GM23338 (cell line): ENCODE data around the gene NPSR1. TPM values are rescaled to one million over a fixed set of nuclear protein-coding genes. Genes with fewer than 3 reads are reported as not detected.
A peak's percentile ranks its signal among the peaks of the same experiment; 100 is the strongest.

Experiments used
- ATAC-seq: fragments of 200-7000 bp; cut with Tn5 transposase; 3 replicates; pipeline ENCODE4 v1.9.1; 2020
- DNase-seq: peaks from one replicate; pipeline ENCODE4 v3.0.0-alpha.2; 2015; ENCODE audit warnings: low spot score
- H2AFZ ChIP-seq: fragments of 200-600 bp; sonication (generic); 2 replicates; pipeline ENCODE4 v1.8.0; 2016; ENCODE audit warnings: antibody characterized with exemption, mild to moderate bottlenecking, moderate library complexity
- H3F3A ChIP-seq: fragments of 200-600 bp; sonication (generic); replicated peaks from 2 replicates; pipeline ENCODE4 v1.8.0; 2017; ENCODE audit warnings: antibody characterized with exemption, mixed run types, low read depth
- H3K27ac ChIP-seq: fragments of 200-600 bp; sonication (generic); 2 replicates; pipeline ENCODE4 v1.6.1; 2016; ENCODE audit warnings: low read depth
- H3K27me3 ChIP-seq: fragments of 200-600 bp; sonication (generic); 2 replicates; pipeline ENCODE4 v1.8.0; 2016; ENCODE audit warnings: mild to moderate bottlenecking, mixed run types, moderate library complexity; ENCODE audit not compliant: insufficient read depth
- H3K36me3 ChIP-seq: fragments of 200-600 bp; sonication (generic); 2 replicates; pipeline ENCODE4 v1.8.0; 2016; ENCODE audit warnings: mild to moderate bottlenecking; ENCODE audit not compliant: insufficient read depth
- H3K4me1 ChIP-seq: fragments of 200-600 bp; sonication (generic); 2 replicates; pipeline ENCODE4 v1.8.0; 2016; ENCODE audit warnings: mild to moderate bottlenecking, moderate library complexity; ENCODE audit not compliant: insufficient read depth
- H3K4me2 ChIP-seq: fragments of 200-600 bp; sonication (generic); 2 replicates; pipeline ENCODE4 v1.7.1; 2017; ENCODE audit warnings: mixed run types
- H3K4me3 ChIP-seq: fragments of 200-600 bp; sonication (generic); 2 replicates; pipeline ENCODE4 v1.6.1; 2016; ENCODE audit warnings: mixed run types
- H3K79me2 ChIP-seq: fragments of 200-600 bp; sonication (generic); replicated peaks from 2 replicates; pipeline ENCODE4 v1.8.0; 2017; ENCODE audit warnings: mild to moderate bottlenecking; ENCODE audit not compliant: insufficient read depth
- H3K9me2 ChIP-seq: fragments of 200-600 bp; sonication (generic); 2 replicates; pipeline ENCODE4 v1.8.0; 2017; ENCODE audit not compliant: insufficient read depth
- H4K20me1 ChIP-seq: fragments of 200-600 bp; sonication (generic); replicated peaks from 2 replicates; pipeline ENCODE4 v1.8.0; 2017; ENCODE audit warnings: mild to moderate bottlenecking; ENCODE audit not compliant: insufficient read depth
- H3K27ac Mint-ChIP-seq: 2 replicates; pipeline ENCODE4 v1.8.0; 2020; ENCODE audit warnings: inconsistent platforms, mild to moderate bottlenecking, moderate library complexity, mixed read lengths
- H3K27me3 Mint-ChIP-seq: 3 replicates; pipeline ENCODE4 v1.8.0; 2022; ENCODE audit warnings: low read depth, mild to moderate bottlenecking, moderate library complexity, mixed read lengths, inconsistent platforms; ENCODE audit not compliant: insufficient read depth, poor library complexity
- H3K36me3 Mint-ChIP-seq: 3 replicates; pipeline ENCODE4 v1.8.0; 2021; ENCODE audit warnings: low read depth, mild to moderate bottlenecking, inconsistent platforms, moderate library complexity, mixed read lengths
- H3K4me1 Mint-ChIP-seq: 3 replicates; pipeline ENCODE4 v1.8.0; 2020; ENCODE audit warnings: mild to moderate bottlenecking, inconsistent platforms, mixed read lengths
- H3K4me3 Mint-ChIP-seq: 3 replicates; pipeline ENCODE4 v1.8.0; 2021; ENCODE audit warnings: moderate library complexity, mild to moderate bottlenecking, inconsistent platforms, mixed read lengths
- H3K9me3 Mint-ChIP-seq: 3 replicates; pipeline ENCODE4 v1.8.0; 2020; ENCODE audit warnings: moderate library complexity, mild to moderate bottlenecking, inconsistent platforms, mixed read lengths
- CREB1 ChIP-seq: fragments of 250-450 bp; sonication (Bioruptor Pico); IDR thresholded peaks from 2 replicates; pipeline ENCODE4 v1.5.0; 2020; ENCODE audit warnings: low read depth, mild to moderate bottlenecking, moderate library complexity
- EZH2phosphoT487 ChIP-seq: fragments of 200-600 bp; sonication (generic); IDR thresholded peaks from one replicate; pipeline ENCODE4 v1.8.1; 2018; ENCODE audit warnings: antibody characterized with exemption; ENCODE audit not compliant: unreplicated experiment
- POLR2AphosphoS5 ChIP-seq: IDR thresholded peaks from 2 replicates; pipeline ENCODE4 v1.6.1; 2016; ENCODE audit warnings: antibody characterized with exemption, low read depth
- STAT1 ChIP-seq: IDR thresholded peaks from one replicate; pipeline ENCODE4 v1.6.1; 2016; ENCODE audit warnings: antibody characterized with exemption; ENCODE audit not compliant: unreplicated experiment
- ZNF462 ChIP-seq: fragments of 250-450 bp; sonication (Bioruptor Pico); IDR thresholded peaks from 2 replicates; pipeline ENCODE4 v1.5.0; 2020; ENCODE audit warnings: mild to moderate bottlenecking, moderate library complexity
- long read RNA-seq: library from polyadenylated mRNA; unstranded; transcript quantifications from one replicate; pipeline ENCODE4 v2.0.0, GENCODE V29; 2020; ENCODE audit not compliant: unreplicated experiment
- polyA plus RNA-seq: library from polyadenylated mRNA; unstranded; fragments of >200 nt; fragmentation: Nextera tagmentation; extraction: Ambion mirVana; gene quantifications from 2 replicates; pipeline ENCODE4 v1.2.1, GENCODE V29; 2016
- total RNA-seq: library from RNA; depleted of rRNA; stranded (reverse); fragments of >200 nt; shearing (Covaris generic); gene quantifications from 2 replicates; pipeline ENCODE4 v1.2.3, GENCODE V29; 2014; rRNA removed
- TF ChIP-seq, protein P1 (sequence below): IDR thresholded peaks from one replicate; pipeline ENCODE4 v1.6.1; 2018; ENCODE audit warnings: antibody characterized with exemption; ENCODE audit not compliant: unreplicated experiment

Gene NPSR1, protein sequence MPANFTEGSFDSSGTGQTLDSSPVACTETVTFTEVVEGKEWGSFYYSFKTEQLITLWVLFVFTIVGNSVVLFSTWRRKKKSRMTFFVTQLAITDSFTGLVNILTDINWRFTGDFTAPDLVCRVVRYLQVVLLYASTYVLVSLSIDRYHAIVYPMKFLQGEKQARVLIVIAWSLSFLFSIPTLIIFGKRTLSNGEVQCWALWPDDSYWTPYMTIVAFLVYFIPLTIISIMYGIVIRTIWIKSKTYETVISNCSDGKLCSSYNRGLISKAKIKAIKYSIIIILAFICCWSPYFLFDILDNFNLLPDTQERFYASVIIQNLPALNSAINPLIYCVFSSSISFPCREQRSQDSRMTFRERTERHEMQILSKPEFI
- total RNA-seq (not detected in 2 replicates), polyA plus RNA-seq (not detected in 2 replicates)
- long read RNA-seq, result 0 reads

- no peaks in the 10 kb centered on the region for H3K36me3 ChIP-seq
- DNase-seq (no peak), ATAC-seq (no peak)
- Mint-ChIP-seq H3K4me3 (no peak within 1 kb of the TSS), H3K36me3 (0 out of 3 replicates have a peak, but pooled peaks cover under 1% of the 10 kb centered on the region), H3K27ac (no peak within 1 kb of the TSS), H3K27me3 (peaks cover 9% of the 10 kb centered on the region), H3K9me3 (no peaks in the 10 kb centered on the region; the same call in 1 of the 3 replicates), H3K4me1 (peaks cover 48% of the 10 kb centered on the region)
- H3K27me3 ChIP-seq, result no peaks in the 10 kb centered on the region
- TF ChIP-seq ZNF462 (CRISPR knock-in tag), result no peak
- TF ChIP-seq CREB1 (CRISPR knock-in tag), result no peak
- TF ChIP-seq EZH2phosphoT487, result no peak
- no peak for TF ChIP-seq STAT1
- TF ChIP-seq, protein P1, sequence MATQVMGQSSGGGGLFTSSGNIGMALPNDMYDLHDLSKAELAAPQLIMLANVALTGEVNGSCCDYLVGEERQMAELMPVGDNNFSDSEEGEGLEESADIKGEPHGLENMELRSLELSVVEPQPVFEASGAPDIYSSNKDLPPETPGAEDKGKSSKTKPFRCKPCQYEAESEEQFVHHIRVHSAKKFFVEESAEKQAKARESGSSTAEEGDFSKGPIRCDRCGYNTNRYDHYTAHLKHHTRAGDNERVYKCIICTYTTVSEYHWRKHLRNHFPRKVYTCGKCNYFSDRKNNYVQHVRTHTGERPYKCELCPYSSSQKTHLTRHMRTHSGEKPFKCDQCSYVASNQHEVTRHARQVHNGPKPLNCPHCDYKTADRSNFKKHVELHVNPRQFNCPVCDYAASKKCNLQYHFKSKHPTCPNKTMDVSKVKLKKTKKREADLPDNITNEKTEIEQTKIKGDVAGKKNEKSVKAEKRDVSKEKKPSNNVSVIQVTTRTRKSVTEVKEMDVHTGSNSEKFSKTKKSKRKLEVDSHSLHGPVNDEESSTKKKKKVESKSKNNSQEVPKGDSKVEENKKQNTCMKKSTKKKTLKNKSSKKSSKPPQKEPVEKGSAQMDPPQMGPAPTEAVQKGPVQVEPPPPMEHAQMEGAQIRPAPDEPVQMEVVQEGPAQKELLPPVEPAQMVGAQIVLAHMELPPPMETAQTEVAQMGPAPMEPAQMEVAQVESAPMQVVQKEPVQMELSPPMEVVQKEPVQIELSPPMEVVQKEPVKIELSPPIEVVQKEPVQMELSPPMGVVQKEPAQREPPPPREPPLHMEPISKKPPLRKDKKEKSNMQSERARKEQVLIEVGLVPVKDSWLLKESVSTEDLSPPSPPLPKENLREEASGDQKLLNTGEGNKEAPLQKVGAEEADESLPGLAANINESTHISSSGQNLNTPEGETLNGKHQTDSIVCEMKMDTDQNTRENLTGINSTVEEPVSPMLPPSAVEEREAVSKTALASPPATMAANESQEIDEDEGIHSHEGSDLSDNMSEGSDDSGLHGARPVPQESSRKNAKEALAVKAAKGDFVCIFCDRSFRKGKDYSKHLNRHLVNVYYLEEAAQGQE, result no peak
- TF ChIP-seq POLR2AphosphoS5, result no peak
- H4K20me1 ChIP-seq, result no peaks in the 10 kb centered on the region
- no peaks in the 10 kb centered on the region for H3K79me2 ChIP-seq
- H3K4me2 ChIP-seq, result peak within 1 kb of the TSS; percentile 66; the same call in 1 of the 2 replicates
- H2AFZ ChIP-seq, result peak within 1 kb of the TSS; percentile 74; the same call in 1 of the 2 replicates
- peaks cover 15% of the 10 kb centered on the region for H3K9me2 ChIP-seq
- H3K4me1 ChIP-seq, result peaks cover 38% of the 10 kb centered on the region
- H3K4me3 ChIP-seq, result no peak within 1 kb of the TSS
- H3F3A ChIP-seq, result no peaks in the 10 kb centered on the region
- H3K27ac ChIP-seq, result no peak within 1 kb of the TSS
Observed at GRCh38 chr7:34657632-34658268, at the start of gene NPSR1. Gene NPSR1 (plus strand): TSS chr7:34658218. CDS start chr7:34658413, 195 bp downstream.
